ACC112 (cell line): ENCODE data around the gene ECHS1.

ENCODE experiments used
- H2AFZ ChIP-seq: fragments of 200-600 bp; sonication (generic); one replicate; pipeline ENCODE4 v1.6.0; 2017; ENCODE audit warnings: antibody characterized with exemption, low read length; ENCODE audit not compliant: unreplicated experiment
- H3K27ac ChIP-seq: fragments of 200-600 bp; sonication (generic); 2 replicates; pipeline ENCODE4 v1.5.1; 2014; ENCODE audit warnings: low read depth, mild to moderate bottlenecking, antibody characterized with exemption, low read length, moderate library complexity
- H3K27me3 ChIP-seq: fragments of 200-600 bp; sonication (generic); 2 replicates; pipeline ENCODE4 v1.6.1; 2014; ENCODE audit warnings: mild to moderate bottlenecking, antibody characterized with exemption, low read length, moderate library complexity, mixed read lengths; ENCODE audit not compliant: insufficient read depth
- H3K36me3 ChIP-seq: fragments of 200-600 bp; sonication (generic); 2 replicates; pipeline ENCODE4 v1.6.1; 2016; ENCODE audit warnings: mild to moderate bottlenecking, antibody characterized with exemption, low read length, moderate library complexity, mixed read lengths; ENCODE audit not compliant: insufficient read depth
- H3K4me1 ChIP-seq: fragments of 200-600 bp; sonication (generic); one replicate; pipeline ENCODE4 v1.6.1; 2016; ENCODE audit warnings: low read length, mixed read lengths; ENCODE audit not compliant: insufficient read depth, unreplicated experiment, control insufficient read depth
- H3K4me3 ChIP-seq: fragments of 200-600 bp; sonication (generic); 2 replicates; pipeline ENCODE4 v1.5.1; 2014; ENCODE audit warnings: mild to moderate bottlenecking, low read depth, low read length
- H3K79me2 ChIP-seq: fragments of 200-600 bp; sonication (generic); one replicate; pipeline ENCODE4 v1.6.0; 2016; ENCODE audit warnings: low read length; ENCODE audit not compliant: control insufficient read depth, unreplicated experiment, insufficient read depth

ECHS1 gene

DNA sequence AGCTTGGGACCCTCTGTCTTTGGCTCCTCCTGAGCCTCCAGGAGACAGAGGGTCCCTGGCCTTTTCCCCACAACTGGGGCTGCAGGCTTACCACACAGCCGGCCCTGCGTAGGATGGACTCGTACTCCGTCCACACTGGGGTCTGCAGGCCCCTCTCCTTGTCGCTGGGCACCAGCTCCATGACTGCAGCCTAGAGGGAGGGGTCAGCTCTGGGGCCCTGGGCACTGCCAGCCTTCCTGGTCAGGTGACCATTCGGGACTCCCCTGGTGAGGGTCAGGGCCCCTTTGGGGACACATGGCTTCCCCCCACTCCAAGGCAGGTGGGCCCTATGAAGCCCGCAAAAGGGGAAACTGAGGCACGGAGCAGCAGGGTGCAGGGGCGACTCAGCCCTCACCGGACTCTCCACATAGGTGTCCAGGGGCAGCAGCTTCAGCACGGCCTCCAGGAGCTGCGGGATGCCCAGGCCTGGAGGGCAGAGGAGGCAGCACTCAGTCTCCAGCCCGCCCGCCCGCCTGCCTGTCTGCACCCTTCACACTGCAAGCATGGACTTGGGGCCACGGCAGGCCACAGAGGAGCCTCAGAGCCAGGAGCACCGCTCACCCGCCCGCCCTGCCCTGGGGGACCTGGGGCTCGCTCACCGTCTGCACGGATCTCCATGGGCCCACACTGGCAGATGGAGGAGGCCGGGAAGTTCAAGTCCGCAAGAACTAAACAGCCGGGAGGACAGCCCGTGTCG, 16.4 kb downstream of the ECHS1 start:
- H3K27me3 ChIP-seq: no peaks in the 10 kb centered on the region
- peak overlapping the region; percentile 85 for H3K4me3 ChIP-seq
- peaks cover 7% of the 10 kb centered on the region for H3K4me1 ChIP-seq
- peak overlapping the region; percentile 88 for H2AFZ ChIP-seq
- peaks cover 7% of the 10 kb centered on the region for H3K79me2 ChIP-seq
- no peaks in the 10 kb centered on the region for H3K36me3 ChIP-seq
- no peak overlapping the region for H3K27ac ChIP-seq

DNA sequence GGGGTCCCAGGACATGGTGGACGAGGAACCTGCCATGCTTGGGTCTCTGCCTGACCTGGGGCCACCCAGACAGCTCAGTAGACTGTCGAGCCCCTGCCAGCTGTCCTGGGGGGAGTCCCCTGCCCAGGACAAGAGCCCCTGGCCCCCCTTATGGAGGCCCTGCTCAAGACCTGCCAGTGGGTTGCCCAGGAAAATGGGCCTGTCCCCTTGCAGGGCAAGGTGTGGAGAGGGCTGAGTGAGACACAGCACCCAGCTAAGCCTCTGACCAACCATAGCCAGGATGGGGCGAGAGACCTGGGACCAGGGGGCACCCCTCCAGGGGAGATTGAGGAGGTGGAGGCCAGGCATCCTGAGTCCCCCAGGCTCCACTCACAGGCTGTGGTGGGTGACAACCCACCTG, 17.2 kb downstream of the ECHS1 start:
- H2AFZ ChIP-seq: no peak overlapping the region
- no peak overlapping the region for H3K27ac ChIP-seq
- peak overlapping the region; percentile 85 for H3K4me3 ChIP-seq
- H3K79me2 ChIP-seq: peaks cover 7% of the 10 kb centered on the region
- no peaks in the 10 kb centered on the region for H3K27me3 ChIP-seq
- peaks cover 7% of the 10 kb centered on the region for H3K4me1 ChIP-seq
- no peaks in the 10 kb centered on the region for H3K36me3 ChIP-seq

DNA sequence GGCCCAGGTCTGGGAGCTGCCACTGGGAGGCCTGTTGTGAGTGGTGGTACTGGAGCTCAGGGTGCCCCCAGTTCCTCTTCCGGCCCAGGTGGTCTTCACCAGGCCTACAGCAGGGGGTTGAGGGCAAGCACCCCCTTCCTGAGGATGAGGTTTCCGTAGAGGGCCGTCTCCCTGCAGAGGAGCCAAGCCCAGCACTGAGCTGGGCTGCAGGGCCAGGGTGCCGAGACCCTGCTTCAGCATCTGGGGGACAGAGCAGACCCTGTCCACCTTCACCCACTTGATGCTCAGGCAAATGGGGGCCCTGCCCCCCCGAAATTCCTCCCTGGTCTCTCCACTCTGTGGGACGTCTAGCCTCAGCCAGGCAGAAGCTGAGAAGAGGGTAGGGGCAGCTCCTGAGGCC, 17.9 kb downstream of the ECHS1 start:
- Histone ChIP-seq H3K36me3 (no peaks in the 10 kb centered on the region), H3K27me3 (no peaks in the 10 kb centered on the region), H3K79me2 (peaks cover 7% of the 10 kb centered on the region), H2AFZ (no peak overlapping the region), H3K27ac (no peak overlapping the region), H3K4me3 (no peak overlapping the region), H3K4me1 (peaks cover 7% of the 10 kb centered on the region)

DNA sequence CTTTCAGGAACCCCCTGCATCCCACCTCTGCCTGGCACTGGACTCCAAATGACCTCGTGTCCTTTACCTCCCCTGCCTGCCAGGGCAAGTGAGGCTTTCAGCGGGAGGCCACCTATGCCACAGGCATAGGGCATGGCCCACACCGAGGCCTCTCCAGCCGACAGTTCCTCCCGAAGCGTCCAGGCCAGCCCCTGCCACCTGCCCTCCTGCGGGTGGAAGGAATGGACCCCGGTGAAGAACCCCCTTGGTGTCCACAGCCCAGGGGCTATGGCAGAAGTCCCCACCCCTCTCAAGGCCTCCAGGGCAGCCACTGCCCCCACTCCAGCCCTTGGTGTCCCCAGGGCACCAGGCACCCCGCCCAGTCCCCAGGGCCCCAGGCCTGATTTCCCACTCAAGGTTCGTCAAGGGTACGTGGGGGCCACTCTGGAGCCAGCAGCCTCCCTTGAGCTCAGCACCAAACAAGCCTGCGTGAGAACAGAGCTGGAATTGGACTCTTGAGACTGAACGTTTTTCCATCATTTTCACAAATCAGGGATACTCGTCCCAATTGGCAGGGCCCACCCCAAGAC, 18.4 kb downstream of the ECHS1 start:
- no peaks in the 10 kb centered on the region for H3K36me3 ChIP-seq

DNA sequence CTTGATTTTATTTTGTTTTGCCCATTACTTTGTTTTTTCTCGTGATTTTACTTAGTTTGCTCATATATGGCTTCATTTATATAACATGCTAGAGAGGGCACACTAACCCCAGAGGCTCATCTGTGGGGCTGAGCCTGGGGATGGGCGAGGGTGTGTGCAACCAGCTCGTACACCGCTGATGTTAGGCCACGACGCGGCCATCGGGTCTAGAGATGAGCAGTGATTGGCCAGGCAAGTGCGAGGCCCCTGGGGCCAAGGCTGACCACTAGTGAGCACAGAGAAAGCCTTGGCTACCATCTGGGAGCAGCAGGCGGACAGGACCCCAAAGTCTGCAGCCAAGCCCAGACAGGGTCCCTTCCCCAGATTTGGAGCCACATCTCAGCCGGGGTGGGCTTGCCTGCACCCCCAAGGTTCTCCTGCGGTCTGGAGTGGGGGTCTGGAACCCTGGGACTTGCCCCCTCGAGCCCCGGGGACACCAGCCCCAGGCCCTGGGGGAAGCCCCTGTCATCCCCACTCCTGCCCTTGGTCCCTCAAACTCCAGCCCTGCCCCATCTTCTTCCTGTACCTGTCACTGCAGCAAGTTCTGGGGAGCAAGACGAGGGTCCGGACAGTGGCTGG, 19.1 kb downstream of the ECHS1 start:
- H3K4me3 ChIP-seq: no peak overlapping the region
- peaks cover 7% of the 10 kb centered on the region for H3K79me2 ChIP-seq
- H3K27me3 ChIP-seq: no peaks in the 10 kb centered on the region
- no peak overlapping the region for H3K27ac ChIP-seq
- H3K36me3 ChIP-seq: no peaks in the 10 kb centered on the region
- H3K4me1 ChIP-seq: peaks cover 7% of the 10 kb centered on the region
- no peak overlapping the region for H2AFZ ChIP-seq

More for the DNA sequence above, 18.4 kb downstream of the ECHS1 start:
- Histone ChIP-seq H3K27ac (no peak overlapping the region), H3K27me3 (no peaks in the 10 kb centered on the region), H3K79me2 (peaks cover 7% of the 10 kb centered on the region), H3K4me1 (peaks cover 7% of the 10 kb centered on the region), H3K4me3 (no peak overlapping the region), H2AFZ (no peak overlapping the region)

DNA sequence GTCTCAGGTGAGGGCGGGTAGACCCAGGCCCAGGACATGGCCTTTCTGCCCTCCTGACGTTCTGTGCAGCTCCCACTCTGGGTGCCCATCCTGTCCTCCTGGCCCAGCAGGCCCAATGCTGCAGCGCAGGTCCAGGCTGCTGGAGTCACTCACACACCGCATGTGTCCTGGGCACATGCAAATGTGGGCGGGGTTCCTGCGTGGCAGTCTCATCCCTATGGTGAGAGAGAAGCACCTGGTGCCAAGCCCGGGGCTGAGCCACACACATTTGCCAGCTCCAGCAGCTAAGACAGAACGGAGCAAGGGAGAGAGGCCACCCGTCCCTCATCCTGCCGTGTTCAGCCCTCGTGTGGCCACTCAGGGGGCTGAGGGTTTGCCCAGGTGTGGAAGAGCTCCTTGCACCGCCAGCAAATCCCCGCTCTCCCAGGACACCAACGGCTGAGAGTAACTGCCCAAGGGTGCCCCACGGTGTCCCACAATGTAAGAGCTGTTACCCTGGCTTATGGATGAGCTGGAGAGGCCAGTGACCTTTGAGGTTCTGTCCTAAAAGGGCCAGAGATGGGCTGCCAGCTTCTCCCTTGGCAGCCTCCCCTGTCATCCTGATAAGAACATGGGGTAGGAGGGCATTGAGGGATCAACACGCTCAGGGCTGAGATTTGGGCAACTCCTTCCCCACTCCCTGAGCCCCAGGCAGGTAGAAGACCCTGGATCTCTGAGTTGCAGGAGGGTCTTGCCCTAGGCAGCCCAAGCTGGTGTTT, 19.8 kb downstream of the ECHS1 start:
- no peak overlapping the region for H3K4me3 ChIP-seq
- H3K4me1 ChIP-seq: peaks cover 8% of the 10 kb centered on the region
- no peaks in the 10 kb centered on the region for H3K36me3 ChIP-seq

DNA sequence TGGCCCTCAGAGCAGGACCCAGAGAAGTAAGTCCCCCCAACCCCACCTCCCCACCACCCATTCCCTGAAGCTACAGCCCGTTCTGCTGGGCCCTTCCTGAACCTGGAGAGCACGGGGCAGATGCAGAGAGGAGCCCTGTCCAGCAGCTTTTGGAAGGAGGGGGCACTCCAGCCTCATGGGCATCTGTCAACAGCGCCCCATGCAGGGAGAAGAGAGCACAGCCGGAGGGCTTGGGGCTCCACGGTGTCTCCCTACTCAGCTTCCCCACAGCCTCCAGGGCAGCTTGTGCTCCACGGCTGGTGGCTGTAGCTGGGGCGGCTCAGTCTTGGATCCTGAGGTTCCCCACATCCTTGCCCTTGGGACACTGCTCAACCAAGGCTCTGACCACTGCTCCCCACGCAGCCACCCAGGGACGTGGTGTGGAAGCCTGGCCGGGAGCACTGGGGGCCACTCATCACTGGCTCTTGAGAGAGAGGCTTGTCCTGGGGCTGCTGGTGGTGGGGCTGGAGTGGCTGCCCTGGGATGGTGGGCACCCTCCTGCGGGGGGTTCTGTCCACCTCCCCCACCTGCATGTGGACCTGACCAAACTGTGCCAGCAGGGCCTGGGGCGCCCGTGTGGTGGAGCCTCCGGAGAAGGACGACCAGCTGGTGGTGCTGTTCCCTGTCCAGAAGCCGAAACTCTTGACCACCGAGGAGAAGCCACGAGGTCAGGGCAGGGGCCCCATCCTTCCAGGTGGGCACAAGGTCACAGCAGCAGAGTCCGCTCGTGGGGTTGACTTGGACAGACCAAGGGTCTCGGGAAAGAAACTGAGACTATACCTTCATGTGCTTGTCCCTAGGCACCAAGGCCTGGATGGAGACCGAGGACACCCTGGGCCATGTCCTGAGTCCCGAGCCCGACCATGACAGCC, 21.5 kb downstream of the ECHS1 start:
- H3K4me1 ChIP-seq: peaks cover 8% of the 10 kb centered on the region
- H3K27me3 ChIP-seq: no peaks in the 10 kb centered on the region
- H3K36me3 ChIP-seq: no peaks in the 10 kb centered on the region
- no peak overlapping the region for H3K4me3 ChIP-seq
- no peak overlapping the region for H2AFZ ChIP-seq
- H3K27ac ChIP-seq: no peak overlapping the region
- peaks cover 6% of the 10 kb centered on the region for H3K79me2 ChIP-seq

More for the DNA sequence above, 19.8 kb downstream of the ECHS1 start:
- no peaks in the 10 kb centered on the region for H3K27me3 ChIP-seq
- H3K27ac ChIP-seq: no peak overlapping the region
- H2AFZ ChIP-seq: no peak overlapping the region
- peaks cover 7% of the 10 kb centered on the region for H3K79me2 ChIP-seq

DNA sequence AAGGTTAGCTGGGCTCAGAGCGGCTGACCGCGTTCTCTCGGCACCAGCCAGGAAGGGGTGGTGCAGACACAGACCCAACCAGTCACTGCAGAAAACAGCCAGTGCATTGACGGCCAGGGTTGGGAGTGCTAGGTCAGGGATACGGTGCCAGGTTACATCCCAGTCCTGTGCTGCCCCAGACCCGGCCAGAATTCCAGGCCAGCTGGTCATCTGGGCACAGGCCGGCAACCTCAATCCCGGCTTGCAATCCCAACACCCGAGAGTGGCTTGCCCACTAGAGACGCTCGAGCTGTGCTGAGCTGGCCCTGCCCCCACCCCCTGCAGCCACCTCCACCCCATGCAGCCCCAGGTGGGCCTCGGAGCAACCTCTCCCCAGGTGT, 22.2 kb downstream of the ECHS1 start:
- Histone ChIP-seq H3K4me3 (no peak overlapping the region), H2AFZ (no peak overlapping the region), H3K79me2 (no peaks in the 10 kb centered on the region), H3K27ac (no peak overlapping the region), H3K36me3 (no peaks in the 10 kb centered on the region), H3K4me1 (peaks cover 3% of the 10 kb centered on the region), H3K27me3 (no peaks in the 10 kb centered on the region)

DNA sequence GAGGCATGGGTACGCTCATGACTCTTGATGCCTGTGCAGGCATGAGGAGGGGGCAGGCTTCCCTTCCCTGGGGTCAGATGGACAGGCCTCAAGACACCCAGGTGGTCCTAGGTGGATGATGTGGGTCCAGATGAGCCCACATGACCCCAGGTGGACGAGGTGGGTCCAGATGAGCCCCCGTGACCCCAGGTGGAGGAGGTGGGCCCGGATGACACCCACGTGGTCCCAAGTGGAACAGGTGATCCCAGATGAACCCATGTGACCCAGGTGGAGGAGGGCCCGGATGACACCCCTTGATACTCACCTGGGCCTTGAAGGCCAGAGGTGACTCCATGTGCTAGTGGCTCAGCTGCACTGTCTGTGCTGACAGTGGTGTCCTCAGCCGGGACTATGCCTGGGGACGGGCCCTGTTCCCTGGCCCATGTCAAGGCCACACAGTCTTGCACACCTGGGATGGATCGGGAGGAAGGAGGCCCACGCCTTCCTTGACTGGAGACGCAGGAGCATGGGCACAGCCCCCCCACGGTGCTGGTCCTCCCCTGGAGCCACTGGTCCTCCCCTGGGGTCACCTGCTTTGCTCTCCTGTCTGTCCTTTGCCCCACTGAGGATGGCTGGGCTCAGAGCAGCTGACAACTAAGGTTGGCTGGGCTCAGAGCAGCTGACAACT, 22.7 kb downstream of the ECHS1 start:
- Histone ChIP-seq H3K79me2 (no peaks in the 10 kb centered on the region), H3K4me3 (no peak overlapping the region), H2AFZ (no peak overlapping the region), H3K36me3 (no peaks in the 10 kb centered on the region), H3K4me1 (peaks cover 3% of the 10 kb centered on the region), H3K27ac (no peak overlapping the region), H3K27me3 (no peaks in the 10 kb centered on the region; the same call in 1 of the 2 replicates)
